HepG2 (cell line): Measurements from ENCODE around the gene CXCL3. TPM values are rescaled to one million over a fixed set of nuclear protein-coding genes. Genes with fewer than 3 reads are reported as not detected.
A peak's percentile ranks its signal among the peaks of the same experiment; 100 is the strongest.

Experiments
- ATM ChIP-seq: fragments of 450-650 bp; IDR thresholded peaks from 2 replicates; pipeline ENCODE4 v1.7.1; 2017; ENCODE audit warnings: mild to moderate bottlenecking, borderline replicate concordance
- FOXC1 ChIP-seq: sonication (generic); formaldehyde crosslinking; IDR thresholded peaks from 2 replicates; pipeline ENCODE4 v1.8.0; 2022; ENCODE audit warnings: mild to moderate bottlenecking, missing genetic modification reagents, borderline replicate concordance
- HNF4A ChIP-seq: sonication (generic); formaldehyde crosslinking; IDR thresholded peaks from 2 replicates; pipeline ENCODE4 v1.4.0; 2020; ENCODE audit warnings: missing genetic modification reagents
- IRX3 ChIP-seq: sonication (generic); formaldehyde crosslinking; IDR thresholded peaks from 2 replicates; pipeline ENCODE4 v1.8.1; 2023; ENCODE audit warnings: mild to moderate bottlenecking, low read depth, missing genetic modification reagents, borderline replicate concordance
- KAT8 ChIP-seq: IDR thresholded peaks from 2 replicates; pipeline ENCODE4 v1.6.1; 2016; ENCODE audit warnings: missing genetic modification reagents, missing compliant biosample characterization
- MED13 ChIP-seq: sonication (generic); formaldehyde crosslinking; IDR thresholded peaks from 2 replicates; pipeline ENCODE4 v1.5.0; 2020; ENCODE audit warnings: missing genetic modification reagents
- MIER3 ChIP-seq: IDR thresholded peaks from 2 replicates; pipeline ENCODE4 v1.6.1; 2016; ENCODE audit warnings: missing compliant biosample characterization, borderline replicate concordance
- MXD1 ChIP-seq: sonication (generic); formaldehyde crosslinking; IDR thresholded peaks from 2 replicates; pipeline ENCODE4 v1.4.0; 2020; ENCODE audit warnings: mild to moderate bottlenecking, missing genetic modification reagents
- NR2F6 ChIP-seq, 2 experiments: IDR thresholded peaks; 2 replicates each; pipeline ENCODE4 v1.6.1; 2016; ENCODE audit warnings: antibody characterized with exemption in 1 of 2, mild to moderate bottlenecking in 1 of 2
- RFX1 ChIP-seq: fragments of 450-650 bp; IDR thresholded peaks from 2 replicates; pipeline ENCODE4 v1.6.1; 2017
- SIX4 ChIP-seq: sonication (generic); formaldehyde crosslinking; IDR thresholded peaks from 2 replicates; pipeline ENCODE4 v1.4.0; 2020; ENCODE audit warnings: missing genetic modification reagents
- SP5 ChIP-seq: IDR thresholded peaks from 2 replicates; pipeline ENCODE4 v1.6.1; 2016; ENCODE audit warnings: low read depth, borderline replicate concordance
- SSRP1 ChIP-seq: IDR thresholded peaks from 2 replicates; pipeline ENCODE4 v1.6.1; 2016; ENCODE audit warnings: control low read depth
- ZFP36L2 ChIP-seq: sonication (generic); formaldehyde crosslinking; IDR thresholded peaks from 2 replicates; pipeline ENCODE4 v1.4.0; 2020; ENCODE audit warnings: missing genetic modification reagents
- ZFP90 ChIP-seq: sonication (generic); formaldehyde crosslinking; IDR thresholded peaks from 2 replicates; pipeline ENCODE4 v1.8.0; 2022; ENCODE audit warnings: missing genetic modification reagents, mild to moderate bottlenecking, inconsistent platforms, borderline replicate concordance
- ZNF136 ChIP-seq: sonication (generic); formaldehyde crosslinking; IDR thresholded peaks from 2 replicates; pipeline ENCODE4 v1.8.1; 2022; ENCODE audit warnings: low read depth, mild to moderate bottlenecking, moderate library complexity, missing genetic modification reagents
- ZNF18 ChIP-seq: sonication (generic); formaldehyde crosslinking; IDR thresholded peaks from 2 replicates; pipeline ENCODE4 v1.8.0; 2022; ENCODE audit warnings: mild to moderate bottlenecking, missing genetic modification reagents; ENCODE audit not compliant: insufficient replicate concordance
- ZNF383 ChIP-seq: sonication (generic); formaldehyde crosslinking; IDR thresholded peaks from 2 replicates; pipeline ENCODE4 v1.4.0; 2020; ENCODE audit warnings: missing genetic modification reagents, mild to moderate bottlenecking, borderline replicate concordance
- ZNF557 ChIP-seq: sonication (generic); formaldehyde crosslinking; IDR thresholded peaks from 2 replicates; pipeline ENCODE4 v1.4.0; 2020; ENCODE audit warnings: missing genetic modification reagents
- ZNF670 ChIP-seq: sonication (generic); formaldehyde crosslinking; IDR thresholded peaks from 2 replicates; pipeline ENCODE4 v1.8.0; 2022; ENCODE audit warnings: mild to moderate bottlenecking, missing genetic modification reagents, borderline replicate concordance
- ZNF75D ChIP-seq: sonication (generic); formaldehyde crosslinking; IDR thresholded peaks from 2 replicates; pipeline ENCODE4 v1.8.1; 2023; ENCODE audit warnings: missing genetic modification reagents, mild to moderate bottlenecking, borderline replicate concordance
- ZZZ3 ChIP-seq: sonication (generic); formaldehyde crosslinking; IDR thresholded peaks from 2 replicates; pipeline ENCODE4 v1.4.0; 2020; ENCODE audit warnings: missing genetic modification reagents, mild to moderate bottlenecking, borderline replicate concordance
- polyA plus RNA-seq, 8 experiments: library from polyadenylated mRNA; depleted of rRNA in 3 of 8; stranded (reverse) in 7 of 8; unstranded in 1 of 8; fragments of >200 nt; fragmentation: Illumina TruSeq in 4 of 8; extraction: Trizol in 4 of 8; gene quantifications; 2 replicates each; pipeline versions ENCODE4 v1.2.1 to v1.2.3, GENCODE V29; 2011 to 2016; ENCODE audit warnings: low read depth in 4 of 8, missing spikeins in 1 of 8, mixed read lengths in 1 of 8; ENCODE audit not compliant: insufficient read depth in 1 of 8
- total RNA-seq, 5 experiments: library from RNA; depleted of rRNA; stranded (reverse); fragments of >200 nt; fragmentation: Illumina TruSeq; extraction: Trizol; gene quantifications; 2 replicates each; pipeline ENCODE4 v1.2.3, GENCODE V29; 2016; ENCODE audit warnings: low read depth in 1 of 5
- TF ChIP-seq, protein P1 (sequence below), 2 experiments: fragments of 450-650 bp in 1 of 2; sonication (generic) in 1 of 2; formaldehyde crosslinking; IDR thresholded peaks; 2 replicates each; pipeline versions ENCODE4 v1.5.0 to v1.8.0; 2020 to 2022; ENCODE audit warnings: mild to moderate bottlenecking in 1 of 2, missing genetic modification reagents in 1 of 2
- TF ChIP-seq, protein P2 (sequence below): IDR thresholded peaks from 2 replicates; pipeline ENCODE4 v1.6.1; 2016; ENCODE audit warnings: low read depth
- TF ChIP-seq, protein P3 (sequence below): sonication (generic); formaldehyde crosslinking; IDR thresholded peaks from 2 replicates; pipeline ENCODE4 v1.4.0; 2020; ENCODE audit warnings: missing genetic modification reagents

Gene CXCL3
- total and polyA plus RNA-seq, 2 of the 13 experiments (the other 11 are each of a cell fraction or from before 2014, with no cell fraction given) = 0.13 TPM; not detected in 1

DNA sequence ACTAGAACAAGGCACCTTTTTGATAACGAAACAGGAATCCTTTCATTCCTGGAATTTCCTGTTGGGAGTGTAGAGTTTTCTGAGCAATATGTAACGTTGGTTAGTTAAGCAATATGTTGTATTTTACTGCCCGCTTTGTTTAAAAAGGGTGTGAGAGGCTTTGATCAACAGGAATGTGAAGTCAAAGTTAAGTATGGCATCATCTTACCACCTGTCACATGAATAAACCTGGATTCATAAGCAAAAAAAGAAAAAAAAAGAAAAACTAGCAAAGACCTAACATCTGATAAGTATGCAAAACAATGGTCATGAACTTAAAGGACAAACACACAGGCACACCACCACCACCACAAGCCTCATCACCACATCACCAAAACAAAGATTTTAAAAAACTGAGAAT is 33.0 kb downstream of the CXCL3 start (continued):
- TF ChIP-seq, protein P1, sequence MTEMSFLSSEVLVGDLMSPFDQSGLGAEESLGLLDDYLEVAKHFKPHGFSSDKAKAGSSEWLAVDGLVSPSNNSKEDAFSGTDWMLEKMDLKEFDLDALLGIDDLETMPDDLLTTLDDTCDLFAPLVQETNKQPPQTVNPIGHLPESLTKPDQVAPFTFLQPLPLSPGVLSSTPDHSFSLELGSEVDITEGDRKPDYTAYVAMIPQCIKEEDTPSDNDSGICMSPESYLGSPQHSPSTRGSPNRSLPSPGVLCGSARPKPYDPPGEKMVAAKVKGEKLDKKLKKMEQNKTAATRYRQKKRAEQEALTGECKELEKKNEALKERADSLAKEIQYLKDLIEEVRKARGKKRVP (CRISPR knock-in tag; IDR thresholded peaks at IDR 0.05) = peak in 1 of 2 experiments; percentile 89; a peak in 2 of 4 replicates
- no peak for TF ChIP-seq ZNF670
- TF ChIP-seq ZFP36L2 (CRISPR knock-in tag) = no peak
- TF ChIP-seq MIER3 = no peak
- TF ChIP-seq ZNF18 (CRISPR knock-in tag) = no peak
- no peak for TF ChIP-seq MXD1
- no peak for TF ChIP-seq ZFP90 (CRISPR knock-in tag)
- no peak for TF ChIP-seq NR2F6 (IDR thresholded peaks at IDR 0.05)
- peak; percentile 9; the same call in 1 of the 2 replicates for TF ChIP-seq NR2F6 (CRISPR knock-in tag; IDR thresholded peaks at IDR 0.05)
- TF ChIP-seq KAT8 (CRISPR knock-in tag) = 0 out of 2 replicates have a peak, but pooled peaks have one; percentile 15
- TF ChIP-seq SP5 (CRISPR knock-in tag) = peak; percentile 74; the same call in 1 of the 2 replicates
- TF ChIP-seq RFX1 = no peak
- TF ChIP-seq HNF4A (CRISPR knock-in tag) = 0 out of 2 replicates have a peak, but pooled peaks have one; percentile 7
- TF ChIP-seq ZZZ3 (CRISPR knock-in tag) = no peak
- TF ChIP-seq SIX4 (CRISPR knock-in tag) = peak; percentile 77; the same call in 1 of the 2 replicates
- TF ChIP-seq ZNF75D (CRISPR knock-in tag) = no peak
- no peak for TF ChIP-seq FOXC1 (CRISPR knock-in tag)
- no peak for TF ChIP-seq ZNF383 (CRISPR knock-in tag)
- no peak for TF ChIP-seq ZNF557 (CRISPR knock-in tag)
- no peak for TF ChIP-seq ATM
- no peak for TF ChIP-seq SSRP1 (CRISPR knock-in tag)
- TF ChIP-seq, protein P2, sequence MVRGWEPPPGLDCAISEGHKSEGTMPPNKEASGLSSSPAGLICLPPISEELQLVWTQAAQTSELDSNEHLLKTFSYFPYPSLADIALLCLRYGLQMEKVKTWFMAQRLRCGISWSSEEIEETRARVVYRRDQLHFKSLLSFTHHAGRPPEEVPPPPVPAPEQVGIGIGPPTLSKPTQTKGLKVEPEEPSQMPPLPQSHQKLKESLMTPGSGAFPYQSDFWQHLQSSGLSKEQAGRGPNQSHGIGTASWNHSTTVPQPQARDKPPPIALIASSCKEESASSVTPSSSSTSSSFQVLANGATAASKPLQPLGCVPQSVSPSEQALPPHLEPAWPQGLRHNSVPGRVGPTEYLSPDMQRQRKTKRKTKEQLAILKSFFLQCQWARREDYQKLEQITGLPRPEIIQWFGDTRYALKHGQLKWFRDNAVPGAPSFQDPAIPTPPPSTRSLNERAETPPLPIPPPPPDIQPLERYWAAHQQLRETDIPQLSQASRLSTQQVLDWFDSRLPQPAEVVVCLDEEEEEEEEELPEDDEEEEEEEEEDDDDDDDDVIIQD = 0 out of 2 replicates have a peak, but pooled peaks have one; percentile 14
- TF ChIP-seq, protein P3, sequence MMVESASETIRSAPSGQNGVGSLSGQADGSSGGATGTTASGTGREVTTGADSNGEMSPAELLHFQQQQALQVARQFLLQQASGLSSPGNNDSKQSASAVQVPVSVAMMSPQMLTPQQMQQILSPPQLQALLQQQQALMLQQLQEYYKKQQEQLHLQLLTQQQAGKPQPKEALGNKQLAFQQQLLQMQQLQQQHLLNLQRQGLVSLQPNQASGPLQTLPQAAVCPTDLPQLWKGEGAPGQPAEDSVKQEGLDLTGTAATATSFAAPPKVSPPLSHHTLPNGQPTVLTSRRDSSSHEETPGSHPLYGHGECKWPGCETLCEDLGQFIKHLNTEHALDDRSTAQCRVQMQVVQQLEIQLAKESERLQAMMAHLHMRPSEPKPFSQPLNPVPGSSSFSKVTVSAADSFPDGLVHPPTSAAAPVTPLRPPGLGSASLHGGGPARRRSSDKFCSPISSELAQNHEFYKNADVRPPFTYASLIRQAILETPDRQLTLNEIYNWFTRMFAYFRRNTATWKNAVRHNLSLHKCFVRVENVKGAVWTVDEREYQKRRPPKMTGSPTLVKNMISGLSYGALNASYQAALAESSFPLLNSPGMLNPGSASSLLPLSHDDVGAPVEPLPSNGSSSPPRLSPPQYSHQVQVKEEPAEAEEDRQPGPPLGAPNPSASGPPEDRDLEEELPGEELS (CRISPR knock-in tag) = peak; percentile 83
- no peak for TF ChIP-seq MED13 (CRISPR knock-in tag)
- no peak for TF ChIP-seq ZNF136 (CRISPR knock-in tag)
- TF ChIP-seq IRX3 = no peak
